ENCODE measurements around the gene S100A6.

DNA sequence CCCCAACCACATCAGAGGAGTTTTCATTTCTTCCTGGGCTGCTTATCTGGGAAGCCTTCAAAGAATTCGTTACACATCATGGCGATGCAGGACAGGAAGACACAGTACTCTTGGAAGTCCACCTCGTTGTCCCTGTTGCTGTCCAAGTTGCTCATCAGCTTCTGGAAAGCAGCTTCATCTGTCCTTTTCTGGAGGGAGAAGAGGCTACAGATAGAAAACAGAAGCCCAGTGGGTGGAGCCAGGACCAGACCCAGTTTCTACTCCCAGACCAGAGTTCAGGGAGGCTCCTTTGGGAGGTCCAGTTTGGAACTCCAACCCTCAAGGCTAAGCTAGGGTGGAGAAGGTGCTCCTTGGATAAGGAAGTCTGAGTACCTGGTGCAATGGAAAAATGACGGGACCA, 7.9 kb upstream of the S100A6 start:
- TF ChIP-seq, protein P1, sequence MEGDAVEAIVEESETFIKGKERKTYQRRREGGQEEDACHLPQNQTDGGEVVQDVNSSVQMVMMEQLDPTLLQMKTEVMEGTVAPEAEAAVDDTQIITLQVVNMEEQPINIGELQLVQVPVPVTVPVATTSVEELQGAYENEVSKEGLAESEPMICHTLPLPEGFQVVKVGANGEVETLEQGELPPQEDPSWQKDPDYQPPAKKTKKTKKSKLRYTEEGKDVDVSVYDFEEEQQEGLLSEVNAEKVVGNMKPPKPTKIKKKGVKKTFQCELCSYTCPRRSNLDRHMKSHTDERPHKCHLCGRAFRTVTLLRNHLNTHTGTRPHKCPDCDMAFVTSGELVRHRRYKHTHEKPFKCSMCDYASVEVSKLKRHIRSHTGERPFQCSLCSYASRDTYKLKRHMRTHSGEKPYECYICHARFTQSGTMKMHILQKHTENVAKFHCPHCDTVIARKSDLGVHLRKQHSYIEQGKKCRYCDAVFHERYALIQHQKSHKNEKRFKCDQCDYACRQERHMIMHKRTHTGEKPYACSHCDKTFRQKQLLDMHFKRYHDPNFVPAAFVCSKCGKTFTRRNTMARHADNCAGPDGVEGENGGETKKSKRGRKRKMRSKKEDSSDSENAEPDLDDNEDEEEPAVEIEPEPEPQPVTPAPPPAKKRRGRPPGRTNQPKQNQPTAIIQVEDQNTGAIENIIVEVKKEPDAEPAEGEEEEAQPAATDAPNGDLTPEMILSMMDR (conservative IDR thresholded peaks at IDR 0.05; ENCODE audit: low read depth, low read length) = no peak
- no peak for TF ChIP-seq EZH2 (IDR thresholded peaks at IDR 0.05; ENCODE audit: borderline replicate concordance, low read depth, low read length, poor library complexity, severe bottlenecking)
